Stimulated activated CD8-positive, alpha-beta memory T cell treated with anti-CD3 and anti-CD28 coated beads, Interleukin-15, amount 100 ng/mL, for 48 hours (primary cell): ENCODE data around the gene PCDH1.

ENCODE experiments used
- DNase-seq, 2 donors: peaks; one replicate each; pipeline ENCODE4 v3.0.0-alpha.2; 2020; ENCODE audit warnings: low read depth in 2 of 2

The PCDH1 gene

GRCh38 chr5:141808857-141809256, 69.4 kb downstream of the PCDH1 start:
- no peak for DNase-seq

GRCh38 chr5:141807732-141808131, 70.5 kb downstream of the PCDH1 start:
- no peak for DNase-seq

- no peak for DNase-seq
Observed at GRCh38 chr5:141807329-141807728, 70.9 kb downstream of the PCDH1 start.

GRCh38 chr5:141806626-141807025, 71.6 kb downstream of the PCDH1 start:
- no peak for DNase-seq

- DNase-seq: no peak
Observed at GRCh38 chr5:141805874-141806595, 72.2 kb downstream of the PCDH1 start.

GRCh38 chr5:141804475-141804874, 73.7 kb downstream of the PCDH1 start:
- no peak for DNase-seq
